ENCODE data around the gene MED22.
"Not testable (repeated sequence)": the region's sequence is repeated elsewhere in the genome, so short reads cannot be mapped to it uniquely, and the experiment has no call there.

Gene MED22

GRCh38 chr9:133331221-133331620, 16.7 kb downstream of the MED22 start:
- DNase-seq = no peak
- Histone ChIP-seq H3K4me1 (ENCODE audit: control insufficient read depth, insufficient read depth, low read length, poor library complexity, severe bottlenecking) (peaks cover 8% of the 10 kb centered on the region), H3K27ac (ENCODE audit: insufficient read depth, low read length, poor library complexity, severe bottlenecking) (no peak overlapping the region), H3K9me3 (ENCODE audit: control insufficient read depth, low read length) (no peaks in the 10 kb centered on the region), H3K4me3 (ENCODE audit: insufficient read depth, low read depth, low read length, poor library complexity, severe bottlenecking) (no peak overlapping the region), H3K27me3 (replicated peaks; ENCODE audit: control insufficient read depth, insufficient read depth, low read length, poor library complexity, severe bottlenecking) (no peaks in the 10 kb centered on the region), H3K36me3 (ENCODE audit: control insufficient read depth, insufficient read depth, low read length) (peaks cover 46% of the 10 kb centered on the region)

- peaks cover 46% of the 10 kb centered on the region for H3K36me3 ChIP-seq (ENCODE audit: control insufficient read depth, insufficient read depth, low read length)
- not testable (repeated sequence) for H3K27me3 ChIP-seq (replicated peaks; ENCODE audit: control insufficient read depth, insufficient read depth, low read length, poor library complexity, severe bottlenecking); H3K27ac ChIP-seq (ENCODE audit: insufficient read depth, low read length, poor library complexity, severe bottlenecking); DNase-seq; H3K4me3 ChIP-seq (ENCODE audit: insufficient read depth, low read depth, low read length, poor library complexity, severe bottlenecking); H3K4me1 ChIP-seq (ENCODE audit: control insufficient read depth, insufficient read depth, low read length, poor library complexity, severe bottlenecking); H3K9me3 ChIP-seq (ENCODE audit: control insufficient read depth, low read length)
Measured at GRCh38 chr9:133329306-133330156, 18.4 kb downstream of the MED22 start.

- no peaks in the 10 kb centered on the region for H3K4me1 ChIP-seq (ENCODE audit: control insufficient read depth, insufficient read depth, low read length, poor library complexity, severe bottlenecking)
- H3K9me3 ChIP-seq (ENCODE audit: control insufficient read depth, low read length) = no peaks in the 10 kb centered on the region
- H3K4me3 ChIP-seq (ENCODE audit: insufficient read depth, low read depth, low read length, poor library complexity, severe bottlenecking) = no peak overlapping the region
- peaks cover 32% of the 10 kb centered on the region for H3K36me3 ChIP-seq (ENCODE audit: control insufficient read depth, insufficient read depth, low read length)
- no peak overlapping the region for H3K27ac ChIP-seq (ENCODE audit: insufficient read depth, low read length, poor library complexity, severe bottlenecking)
- H3K27me3 ChIP-seq (replicated peaks; ENCODE audit: control insufficient read depth, insufficient read depth, low read length, poor library complexity, severe bottlenecking) = no peaks in the 10 kb centered on the region
- DNase-seq = no peak
Measured at GRCh38 chr9:133327834-133328484, 20.0 kb downstream of the MED22 start.

- not testable (repeated sequence) for H3K27me3 ChIP-seq (replicated peaks; ENCODE audit: control insufficient read depth, insufficient read depth, low read length, poor library complexity, severe bottlenecking); H3K4me3 ChIP-seq (ENCODE audit: insufficient read depth, low read depth, low read length, poor library complexity, severe bottlenecking); H3K9me3 ChIP-seq (ENCODE audit: control insufficient read depth, low read length); H3K4me1 ChIP-seq (ENCODE audit: control insufficient read depth, insufficient read depth, low read length, poor library complexity, severe bottlenecking); H3K27ac ChIP-seq (ENCODE audit: insufficient read depth, low read length, poor library complexity, severe bottlenecking); DNase-seq
- H3K36me3 ChIP-seq (ENCODE audit: control insufficient read depth, insufficient read depth, low read length) = peaks cover 22% of the 10 kb centered on the region
Measured at GRCh38 chr9:133327021-133327420, 20.9 kb downstream of the MED22 start.

GRCh38 chr9:133323991-133324703, 23.8 kb downstream of the MED22 start:
- Histone ChIP-seq H3K4me3 (ENCODE audit: insufficient read depth, low read depth, low read length, poor library complexity, severe bottlenecking) (no peak overlapping the region), H3K36me3 (ENCODE audit: control insufficient read depth, insufficient read depth, low read length) (no peaks in the 10 kb centered on the region), H3K27ac (ENCODE audit: insufficient read depth, low read length, poor library complexity, severe bottlenecking) (no peak overlapping the region), H3K9me3 (ENCODE audit: control insufficient read depth, low read length) (no peaks in the 10 kb centered on the region), H3K27me3 (replicated peaks; ENCODE audit: control insufficient read depth, insufficient read depth, low read length, poor library complexity, severe bottlenecking) (no peaks in the 10 kb centered on the region), H3K4me1 (ENCODE audit: control insufficient read depth, insufficient read depth, low read length, poor library complexity, severe bottlenecking) (no peaks in the 10 kb centered on the region)
- DNase-seq = no peak

- Histone ChIP-seq H3K27ac (ENCODE audit: insufficient read depth, low read length, poor library complexity, severe bottlenecking) (no peak overlapping the region), H3K4me1 (ENCODE audit: control insufficient read depth, insufficient read depth, low read length, poor library complexity, severe bottlenecking) (no peaks in the 10 kb centered on the region), H3K27me3 (replicated peaks; ENCODE audit: control insufficient read depth, insufficient read depth, low read length, poor library complexity, severe bottlenecking) (no peaks in the 10 kb centered on the region), H3K36me3 (ENCODE audit: control insufficient read depth, insufficient read depth, low read length) (no peaks in the 10 kb centered on the region), H3K9me3 (ENCODE audit: control insufficient read depth, low read length) (no peaks in the 10 kb centered on the region), H3K4me3 (ENCODE audit: insufficient read depth, low read depth, low read length, poor library complexity, severe bottlenecking) (no peak overlapping the region)
- no peak for DNase-seq
Measured at GRCh38 chr9:133323211-133323610, 24.7 kb downstream of the MED22 start.

GRCh38 chr9:133322701-133323100, 25.2 kb downstream of the MED22 start:
- no peaks in the 10 kb centered on the region for H3K27me3 ChIP-seq (replicated peaks; ENCODE audit: control insufficient read depth, insufficient read depth, low read length, poor library complexity, severe bottlenecking)
- H3K27ac ChIP-seq (ENCODE audit: insufficient read depth, low read length, poor library complexity, severe bottlenecking) = no peak overlapping the region
- no peaks in the 10 kb centered on the region for H3K4me1 ChIP-seq (ENCODE audit: control insufficient read depth, insufficient read depth, low read length, poor library complexity, severe bottlenecking)
- H3K4me3 ChIP-seq (ENCODE audit: insufficient read depth, low read depth, low read length, poor library complexity, severe bottlenecking) = no peak overlapping the region
- no peaks in the 10 kb centered on the region for H3K9me3 ChIP-seq (ENCODE audit: control insufficient read depth, low read length)
- no peak for DNase-seq
- H3K36me3 ChIP-seq (ENCODE audit: control insufficient read depth, insufficient read depth, low read length) = no peaks in the 10 kb centered on the region

- DNase-seq = no peak
- no peaks in the 10 kb centered on the region for H3K4me1 ChIP-seq (ENCODE audit: control insufficient read depth, insufficient read depth, low read length, poor library complexity, severe bottlenecking)
- H3K36me3 ChIP-seq (ENCODE audit: control insufficient read depth, insufficient read depth, low read length) = no peaks in the 10 kb centered on the region
- H3K4me3 ChIP-seq (ENCODE audit: insufficient read depth, low read depth, low read length, poor library complexity, severe bottlenecking) = no peak overlapping the region
- no peaks in the 10 kb centered on the region for H3K9me3 ChIP-seq (ENCODE audit: control insufficient read depth, low read length)
- no peak overlapping the region for H3K27ac ChIP-seq (ENCODE audit: insufficient read depth, low read length, poor library complexity, severe bottlenecking)
- H3K27me3 ChIP-seq (replicated peaks; ENCODE audit: control insufficient read depth, insufficient read depth, low read length, poor library complexity, severe bottlenecking) = no peaks in the 10 kb centered on the region
Measured at GRCh38 chr9:133321411-133321935, 26.5 kb downstream of the MED22 start.

GRCh38 chr9:133320421-133320881, 27.5 kb downstream of the MED22 start:
- Histone ChIP-seq H3K4me3 (ENCODE audit: insufficient read depth, low read depth, low read length, poor library complexity, severe bottlenecking) (no peak overlapping the region), H3K27me3 (replicated peaks; ENCODE audit: control insufficient read depth, insufficient read depth, low read length, poor library complexity, severe bottlenecking) (no peaks in the 10 kb centered on the region), H3K9me3 (ENCODE audit: control insufficient read depth, low read length) (no peaks in the 10 kb centered on the region), H3K36me3 (ENCODE audit: control insufficient read depth, insufficient read depth, low read length) (no peaks in the 10 kb centered on the region), H3K4me1 (ENCODE audit: control insufficient read depth, insufficient read depth, low read length, poor library complexity, severe bottlenecking) (no peaks in the 10 kb centered on the region), H3K27ac (ENCODE audit: insufficient read depth, low read length, poor library complexity, severe bottlenecking) (no peak overlapping the region)
- no peak for DNase-seq
